ENCODE results near the gene NCBP3.

NCBP3 gene

GRCh38 chr17:3866276-3866675, 20.2 kb upstream of the NCBP3 start:
- ChIA-PET CTCF (interaction anchor here (0.7 kb wide), 1 partner anchor 128 kb away, joined by 3 read pairs; no protein-coding TSS in a partner anchor), POLR2A (no interaction called here)
- TF ChIP-seq SUZ12 (IDR thresholded peaks at IDR 0.05) (no peak), FOXA1 (IDR thresholded peaks at IDR 0.05) (no peak), ZNF384 (IDR thresholded peaks at IDR 0.05) (no peak), PKNOX1 (IDR thresholded peaks at IDR 0.05) (no peak), L3MBTL2 (conservative IDR thresholded peaks at IDR 0.05) (no peak), ELF4 (IDR thresholded peaks at IDR 0.05) (no peak), TARDBP (IDR thresholded peaks at IDR 0.05) (no peak), BHLHE40 (IDR thresholded peaks at IDR 0.05; ENCODE audit: borderline replicate concordance) (no peak), FOXM1 (IDR thresholded peaks at IDR 0.05; ENCODE audit: borderline replicate concordance) (no peak), SP1 (IDR thresholded peaks at IDR 0.05) (no peak), CTBP1 (IDR thresholded peaks at IDR 0.05; ENCODE audit: borderline replicate concordance) (no peak), LEF1 (IDR thresholded peaks at IDR 0.05; ENCODE audit: borderline replicate concordance) (no peak)
- no peak for DNase-seq (ENCODE audit: extremely low spot score)

- DNase-seq (ENCODE audit: extremely low spot score), result no peak
- POLR2A ChIA-PET, result no interaction called here
- CTCF ChIA-PET, result interaction anchor here (1.0 to 1.2 kb wide), 3 partner anchors 18 to 141 kb away, joined by 3 to 4 read pairs (median 3); no protein-coding TSS in a partner anchor
- no peak for TF ChIP-seq FOXM1 (IDR thresholded peaks at IDR 0.05; ENCODE audit: borderline replicate concordance)
- TF ChIP-seq HDGF (IDR thresholded peaks at IDR 0.05; ENCODE audit: borderline replicate concordance), result no peak
- TF ChIP-seq NFRKB (IDR thresholded peaks at IDR 0.05), result no peak
- no peak for TF ChIP-seq TARDBP (IDR thresholded peaks at IDR 0.05)
- TF ChIP-seq FOXA1 (IDR thresholded peaks at IDR 0.05), result no peak
- no peak for TF ChIP-seq ZNF384 (IDR thresholded peaks at IDR 0.05)
- no peak for TF ChIP-seq FOXK2 (IDR thresholded peaks at IDR 0.05)
- no peak for TF ChIP-seq CTBP1 (IDR thresholded peaks at IDR 0.05; ENCODE audit: borderline replicate concordance)
- no peak for TF ChIP-seq PKNOX1 (IDR thresholded peaks at IDR 0.05)
- TF ChIP-seq ARNT (IDR thresholded peaks at IDR 0.05), result no peak
- no peak for TF ChIP-seq L3MBTL2 (conservative IDR thresholded peaks at IDR 0.05)
- no peak for TF ChIP-seq LEF1 (IDR thresholded peaks at IDR 0.05; ENCODE audit: borderline replicate concordance)
- TF ChIP-seq ELF4 (IDR thresholded peaks at IDR 0.05), result no peak
- no peak for TF ChIP-seq BHLHE40 (IDR thresholded peaks at IDR 0.05; ENCODE audit: borderline replicate concordance)
- TF ChIP-seq SUZ12 (IDR thresholded peaks at IDR 0.05), result no peak
- TF ChIP-seq SP1 (IDR thresholded peaks at IDR 0.05), result no peak
Observed at GRCh38 chr17:3865176-3865575, 19.1 kb upstream of the NCBP3 start.

GRCh38 chr17:3864534-3864933, 18.5 kb upstream of the NCBP3 start:
- TF ChIP-seq PKNOX1 (IDR thresholded peaks at IDR 0.05), result no peak
- no peak for TF ChIP-seq ZNF384 (IDR thresholded peaks at IDR 0.05)
- no peak for TF ChIP-seq HDGF (IDR thresholded peaks at IDR 0.05; ENCODE audit: borderline replicate concordance)
- no peak for TF ChIP-seq ARNT (IDR thresholded peaks at IDR 0.05)
- TF ChIP-seq TARDBP (IDR thresholded peaks at IDR 0.05), result no peak
- TF ChIP-seq ELF4 (IDR thresholded peaks at IDR 0.05), result no peak
- no peak for TF ChIP-seq LEF1 (IDR thresholded peaks at IDR 0.05; ENCODE audit: borderline replicate concordance)
- no peak for TF ChIP-seq SUZ12 (IDR thresholded peaks at IDR 0.05)
- TF ChIP-seq FOXM1 (IDR thresholded peaks at IDR 0.05; ENCODE audit: borderline replicate concordance), result no peak
- TF ChIP-seq SP1 (IDR thresholded peaks at IDR 0.05), result no peak
- no peak for TF ChIP-seq L3MBTL2 (conservative IDR thresholded peaks at IDR 0.05)
- TF ChIP-seq BHLHE40 (IDR thresholded peaks at IDR 0.05; ENCODE audit: borderline replicate concordance), result no peak
- no peak for TF ChIP-seq NFRKB (IDR thresholded peaks at IDR 0.05)
- no peak for TF ChIP-seq FOXK2 (IDR thresholded peaks at IDR 0.05)
- TF ChIP-seq FOXA1 (IDR thresholded peaks at IDR 0.05), result no peak
- no peak for TF ChIP-seq CTBP1 (IDR thresholded peaks at IDR 0.05; ENCODE audit: borderline replicate concordance)
- CTCF ChIA-PET, result interaction anchor here (1.1 to 1.2 kb wide), 2 partner anchors 19 to 142 kb away, joined by 3 read pairs; no protein-coding TSS in a partner anchor
- DNase-seq (ENCODE audit: extremely low spot score), result no peak
- POLR2A ChIA-PET, result no interaction called here

GRCh38 chr17:3861761-3862681, 16.0 kb upstream of the NCBP3 start:
- DNase-seq (ENCODE audit: extremely low spot score), result no peak
- POLR2A ChIA-PET, result no interaction called here
- CTCF ChIA-PET, result no interaction called here
- TF ChIP-seq PKNOX1 (IDR thresholded peaks at IDR 0.05) (no peak), HDGF (IDR thresholded peaks at IDR 0.05; ENCODE audit: borderline replicate concordance) (no peak), SP1 (IDR thresholded peaks at IDR 0.05) (no peak), NFRKB (IDR thresholded peaks at IDR 0.05) (no peak), ARNT (IDR thresholded peaks at IDR 0.05) (no peak), SUZ12 (IDR thresholded peaks at IDR 0.05) (no peak), TARDBP (IDR thresholded peaks at IDR 0.05) (no peak), FOXM1 (IDR thresholded peaks at IDR 0.05; ENCODE audit: borderline replicate concordance) (no peak), BHLHE40 (IDR thresholded peaks at IDR 0.05; ENCODE audit: borderline replicate concordance) (no peak)
